Measurements from ENCODE around the gene ZMYND8.
"Not testable (repeated sequence)": the region's sequence is repeated elsewhere in the genome, so short reads cannot be mapped to it uniquely, and the experiment has no call there.

Gene ZMYND8

GRCh38 chr20:47370850-47371782 lies 14.6 kb upstream of the ZMYND8 start:
- no peak for DNase-seq

GRCh38 chr20:47370214-47370613 lies 13.7 kb upstream of the ZMYND8 start:
- DNase-seq = no peak

GRCh38 chr20:47368301-47368700 lies 11.8 kb upstream of the ZMYND8 start:
- no peak for DNase-seq

GRCh38 chr20:47366301-47366700 lies 9.8 kb upstream of the ZMYND8 start:
- DNase-seq = not testable (repeated sequence)

DNA sequence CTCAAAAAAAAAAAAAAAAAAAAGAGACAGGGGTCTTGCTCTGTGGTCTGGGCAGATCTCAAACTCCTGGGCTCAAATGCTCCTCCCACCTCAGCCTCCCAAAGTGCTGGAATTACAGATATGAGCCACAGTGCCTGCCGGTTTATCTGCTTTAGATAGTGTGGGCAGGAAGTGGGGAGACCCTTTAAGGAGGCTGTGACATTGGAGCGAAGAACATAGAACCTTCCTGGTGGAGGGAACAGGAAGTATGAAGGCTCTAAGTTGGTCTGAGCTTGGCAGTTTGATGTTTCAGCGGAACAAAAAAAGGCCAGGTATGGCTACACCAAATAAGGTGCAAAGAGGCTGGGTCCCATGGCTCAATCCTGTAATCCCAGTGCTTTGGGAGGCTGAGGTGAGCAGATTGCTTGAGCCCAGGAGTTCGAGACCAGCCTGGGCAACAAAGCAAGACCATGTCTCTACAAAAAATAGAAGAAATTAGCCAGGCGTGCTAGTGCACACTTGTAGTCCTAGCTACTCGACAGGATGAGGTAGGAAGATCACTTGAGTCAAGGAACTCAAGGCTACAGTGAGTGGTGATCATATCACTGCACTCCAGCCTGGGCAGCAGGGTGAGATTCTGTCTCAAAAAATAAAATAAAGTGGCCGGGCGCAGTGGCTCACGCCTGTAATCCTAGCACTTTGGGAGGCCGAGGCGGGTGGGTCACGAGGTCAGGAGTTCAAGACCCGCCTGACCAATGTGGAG lies 8.7 kb upstream of the ZMYND8 start:
- DNase-seq = no peak

DNA sequence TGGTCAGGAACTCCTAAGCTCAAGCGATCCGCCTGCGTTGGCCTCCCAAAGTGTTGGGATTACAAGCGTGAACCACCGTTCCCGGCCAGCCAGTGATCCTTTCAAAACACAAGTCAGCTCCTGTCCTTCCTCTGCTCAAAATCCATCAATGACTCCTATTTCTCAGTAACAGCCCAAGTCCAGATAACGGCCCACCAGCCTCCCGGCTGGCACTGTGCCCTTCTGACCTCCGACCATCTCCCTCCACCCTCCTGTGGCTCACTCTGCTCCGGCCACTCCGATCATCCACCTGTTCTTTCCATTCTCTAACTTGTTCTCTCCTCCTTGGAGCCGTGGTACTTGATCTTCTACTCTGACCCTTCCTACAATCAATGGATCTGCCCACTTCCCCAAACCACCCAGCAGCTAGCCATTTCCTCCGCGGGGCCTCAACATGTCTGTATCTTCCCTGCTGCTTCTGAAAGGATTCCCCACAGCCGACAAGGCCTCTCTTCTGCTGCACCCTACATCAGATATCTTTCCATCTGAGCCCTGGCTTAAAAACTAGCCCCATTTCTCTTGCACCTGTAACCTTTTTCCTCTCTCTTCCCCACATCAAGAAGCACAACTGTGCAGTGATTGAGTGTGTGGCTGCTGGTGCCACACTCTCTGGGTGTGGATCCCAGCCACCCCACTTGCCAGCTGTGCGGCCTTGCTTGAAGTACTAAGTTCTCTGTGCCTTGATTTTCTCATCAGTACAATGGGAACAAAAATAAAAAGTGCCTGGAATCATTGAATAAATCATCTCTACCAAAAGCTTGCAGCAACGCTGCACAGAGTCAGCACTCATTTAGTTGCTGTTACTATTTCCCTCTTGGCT lies 6.1 kb upstream of the ZMYND8 start:
- DNase-seq = no peak

GRCh38 chr20:47361057-47361915 lies 4.8 kb upstream of the ZMYND8 start:
- DNase-seq = no peak

DNA sequence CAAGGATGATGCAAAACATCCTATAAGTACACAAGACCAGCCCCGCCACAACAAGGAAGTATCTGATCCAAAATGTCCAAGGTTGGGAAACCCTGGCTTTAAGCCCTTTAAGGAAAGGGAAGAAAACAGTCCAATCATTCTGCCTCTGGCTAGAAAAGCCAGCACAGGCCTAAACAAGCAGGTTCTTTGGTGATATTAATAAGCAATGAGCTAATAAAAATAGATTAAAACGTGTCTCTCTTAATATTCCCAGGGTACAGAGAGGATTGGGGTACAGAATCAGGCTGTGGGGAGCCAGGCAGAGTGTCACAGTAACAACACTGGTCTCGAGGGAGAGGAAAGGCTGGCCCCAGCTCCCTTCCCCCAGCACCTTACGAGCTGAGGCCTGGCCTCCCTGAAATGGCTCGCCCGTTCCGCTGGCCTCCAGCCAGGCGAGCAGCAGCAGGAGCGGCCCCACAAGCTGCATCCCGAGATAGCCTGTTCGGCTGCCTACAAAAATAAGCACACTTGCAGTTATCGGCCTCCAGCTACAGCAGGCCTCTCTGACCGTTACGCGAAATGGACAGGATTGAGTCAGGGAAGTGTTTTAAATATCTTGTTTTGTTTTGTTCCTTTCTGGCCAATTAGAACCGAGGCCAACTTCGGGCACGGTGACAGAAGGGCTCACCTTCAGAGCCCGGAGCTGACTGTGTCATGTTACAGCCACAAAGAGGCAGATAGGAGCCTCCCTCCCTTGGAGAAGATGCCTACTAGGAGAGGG lies 4.0 kb upstream of the ZMYND8 start:
- no peak for DNase-seq

DNA sequence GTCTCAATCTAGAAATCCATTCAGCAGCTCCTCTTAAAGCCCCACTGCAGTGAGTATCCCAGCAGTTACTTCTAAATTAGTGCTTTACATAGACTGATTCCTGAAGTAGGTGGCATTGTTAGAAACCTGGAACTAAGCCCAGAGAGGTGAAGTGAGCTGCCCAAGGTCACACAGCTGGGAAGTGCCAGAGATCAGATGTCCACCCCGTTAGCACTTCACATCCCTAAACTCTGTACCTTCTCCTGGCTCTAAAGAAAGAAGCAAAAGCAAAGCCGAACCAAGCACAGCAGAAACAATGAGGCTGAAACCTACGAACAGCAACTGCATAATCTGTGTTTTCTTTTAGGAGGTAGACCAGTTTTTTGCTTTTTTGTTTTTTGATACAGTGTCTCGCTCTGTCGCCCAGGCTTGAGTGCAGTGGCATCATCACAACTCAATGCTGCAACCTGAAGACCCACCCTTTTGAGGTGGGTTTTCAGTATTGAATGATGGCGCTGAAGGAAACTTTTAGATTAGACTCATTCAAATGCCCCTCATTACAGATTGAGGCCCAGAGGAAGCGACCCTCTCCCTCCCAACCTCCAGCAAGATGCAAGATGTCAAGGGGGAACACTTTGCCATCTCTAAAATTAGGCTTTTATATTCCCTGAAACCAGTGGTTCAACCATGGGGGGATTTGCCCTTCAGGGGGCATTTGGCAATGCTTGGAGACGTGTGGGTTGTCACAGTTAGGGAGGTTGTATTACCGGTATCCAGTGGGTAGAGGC lies 3.2 kb upstream of the ZMYND8 start:
- DNase-seq = no peak

DNA sequence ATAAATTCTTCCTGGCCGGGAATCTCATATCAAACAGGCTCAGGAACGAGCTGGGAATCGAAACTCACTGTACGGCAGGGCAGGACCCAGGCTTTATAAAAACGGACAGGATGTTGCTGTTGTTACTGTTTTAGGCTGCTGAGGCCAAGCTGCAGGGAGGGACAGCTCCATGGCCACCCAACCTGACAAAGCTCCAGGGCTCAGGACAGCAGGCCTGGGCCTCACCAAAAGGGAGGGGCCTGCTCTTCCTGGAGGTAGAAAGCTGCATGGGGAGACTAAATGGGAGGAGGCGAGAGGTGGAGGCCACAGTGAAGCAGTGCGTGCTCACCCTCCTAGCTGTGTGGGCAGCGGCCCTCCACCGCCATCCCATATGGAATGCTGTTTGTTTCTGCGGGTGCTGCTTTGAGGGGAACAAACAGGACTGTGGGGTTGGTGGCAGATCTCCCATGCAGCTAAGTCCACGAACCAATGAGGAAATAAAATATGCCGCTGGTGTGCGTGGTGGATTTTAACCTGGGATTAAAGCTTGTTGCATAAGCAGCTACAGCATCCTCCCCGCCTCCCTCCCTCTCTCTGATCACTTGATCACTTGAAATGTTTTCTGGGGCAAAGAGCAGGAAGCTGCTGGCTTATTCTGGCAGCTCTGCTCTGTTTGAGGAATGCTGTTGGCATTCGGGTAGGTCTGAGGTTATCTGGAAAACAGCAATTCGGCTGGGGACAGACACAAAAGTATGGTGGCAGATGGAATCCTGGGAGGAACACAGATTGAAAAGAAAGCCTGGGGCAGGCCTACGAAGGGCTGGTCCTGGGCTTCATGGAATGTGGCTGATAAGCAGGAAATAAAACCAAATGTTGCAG lies 2.4 kb upstream of the ZMYND8 start:
- DNase-seq = no peak

GRCh38 chr20:47358039-47358671 lies 1.7 kb upstream of the ZMYND8 start:
- DNase-seq = no peak

DNA sequence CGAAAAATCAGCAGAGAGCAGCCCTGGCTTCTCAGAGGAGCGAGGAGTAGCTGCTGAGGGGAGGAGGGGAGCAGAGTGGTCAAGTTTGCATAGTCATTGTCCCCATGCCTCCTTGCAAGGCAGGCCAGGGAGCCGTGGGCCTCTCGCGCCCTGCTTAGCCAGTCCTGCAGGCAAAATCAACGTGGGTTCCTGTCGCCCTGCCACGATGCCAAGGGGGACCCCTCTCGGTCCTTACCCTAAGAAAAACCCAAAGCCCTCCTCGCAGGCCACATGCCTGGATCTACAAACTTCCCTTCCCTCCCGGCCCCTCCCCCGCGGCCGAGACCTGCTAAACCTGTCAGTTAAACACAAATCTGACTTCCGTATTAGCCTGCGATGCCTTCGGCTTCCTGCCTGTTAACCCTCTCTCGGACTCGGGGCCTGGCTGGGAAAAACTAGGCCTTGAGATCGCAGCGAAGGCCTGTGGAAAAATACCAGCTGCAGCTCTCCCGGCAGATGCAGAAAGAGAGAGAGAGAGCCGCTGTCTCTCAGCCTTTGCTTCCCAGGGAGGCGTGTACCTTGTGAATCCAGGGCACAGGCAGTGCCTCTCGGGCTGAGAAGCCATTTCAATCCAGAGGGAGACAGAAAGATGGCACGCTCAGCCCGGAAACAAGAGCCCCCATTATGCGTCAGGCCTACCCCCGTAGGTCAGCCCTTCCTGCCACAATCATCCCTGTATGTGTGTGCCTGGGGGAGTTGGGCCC lies 968 bp upstream of the ZMYND8 start:
- DNase-seq = peak; percentile 87

GRCh38 chr20:47356220-47356525 lies 326 bp downstream of the ZMYND8 start:
- DNase-seq = no peak

GRCh38 chr20:47355489-47356219 lies 845 bp downstream of the ZMYND8 start:
- no peak for DNase-seq

- DNase-seq = no peak
Measured at GRCh38 chr20:47354714-47355488, 1.6 kb downstream of the ZMYND8 start.

- DNase-seq = no peak
Measured at GRCh38 chr20:47354464-47354713, 2.1 kb downstream of the ZMYND8 start.

All from activated effector memory CD4-positive, alpha-beta T cell treated with anti-CD3 and anti-CD28 coated beads, Interleukin-2, amount 50 U/mL, for 16 hours (primary cell).